WTC11 (cell line): Measurements from ENCODE around the gene ABCA1. TPM values are rescaled to one million over a fixed set of nuclear protein-coding genes. Genes with fewer than 3 reads are reported as not detected.

ENCODE experiments used
- ATAC-seq: fragments of 200-7000 bp; cut with Tn5 transposase; 2 replicates; pipeline ENCODE4 v1.10.0; 2021; ENCODE audit warnings: mild to moderate bottlenecking, moderate library complexity
- CTCF ChIA-PET: fragments of 300-600 bp; sonication (Branson Sonifier 250); formaldehyde crosslinking; loops from one replicate; lab custom pipeline; 2021; ENCODE audit warnings: antibody characterized with exemption; lab: Charles Lee
- POLR2A ChIA-PET: fragments of 350-600 bp; sonication (Branson Sonifier 250); formaldehyde crosslinking; loops from one replicate; lab custom pipeline; 2021; ENCODE audit warnings: antibody characterized with exemption; lab: Charles Lee
- DNase-seq: peaks from one replicate; pipeline ENCODE4 v3.0.0; 2021; ENCODE audit warnings: low spot score
- H3K27ac Mint-ChIP-seq: 2 replicates; pipeline ENCODE4 v1.8.0; 2021; ENCODE audit warnings: mixed read lengths
- H3K27me3 Mint-ChIP-seq: 2 replicates; pipeline ENCODE4 v1.8.0; 2021; ENCODE audit warnings: low read depth, mild to moderate bottlenecking, moderate library complexity, mixed read lengths
- H3K36me3 Mint-ChIP-seq: 2 replicates; pipeline ENCODE4 v1.8.0; 2021; ENCODE audit warnings: mixed read lengths
- H3K4me1 Mint-ChIP-seq: 2 replicates; pipeline ENCODE4 v1.8.0; 2022; ENCODE audit warnings: mixed read lengths
- H3K4me3 Mint-ChIP-seq: 2 replicates; pipeline ENCODE4 v1.8.0; 2021; ENCODE audit warnings: mild to moderate bottlenecking, moderate library complexity, mixed read lengths
- H3K9me3 Mint-ChIP-seq: 2 replicates; pipeline ENCODE4 v1.8.0; 2021; ENCODE audit warnings: mixed read lengths
- ARID4B ChIP-seq: sonication (generic); formaldehyde crosslinking; IDR thresholded peaks from 2 replicates; pipeline ENCODE4 v1.8.0; 2023; ENCODE audit warnings: missing genetic modification reagents, mild to moderate bottlenecking, borderline replicate concordance
- ATF2 ChIP-seq: sonication (generic); formaldehyde crosslinking; IDR thresholded peaks from 2 replicates; pipeline ENCODE4 v1.8.1; 2022; ENCODE audit warnings: low read depth, missing genetic modification reagents, borderline replicate concordance
- ELF4 ChIP-seq: sonication (generic); formaldehyde crosslinking; IDR thresholded peaks from 2 replicates; pipeline ENCODE4 v1.8.1; 2022; ENCODE audit warnings: low read depth, mild to moderate bottlenecking, moderate library complexity, missing genetic modification reagents
- ERG ChIP-seq: fragments of 250-450 bp; sonication (Bioruptor Pico); IDR thresholded peaks from 2 replicates; pipeline ENCODE4 v1.8.0; 2021; ENCODE audit warnings: mild to moderate bottlenecking
- FOXK1 ChIP-seq: sonication (generic); formaldehyde crosslinking; IDR thresholded peaks from 2 replicates; pipeline ENCODE4 v1.8.0; 2022; ENCODE audit warnings: mild to moderate bottlenecking, moderate library complexity, missing genetic modification reagents
- FOXP1 ChIP-seq: sonication (generic); formaldehyde crosslinking; IDR thresholded peaks from 2 replicates; pipeline ENCODE4 v1.8.0; 2022; ENCODE audit warnings: missing genetic modification reagents, mild to moderate bottlenecking, moderate library complexity, borderline replicate concordance
- HMGA2 ChIP-seq: fragments of 250-450 bp; sonication (Bioruptor Pico); IDR thresholded peaks from 2 replicates; pipeline ENCODE4 v1.4.0; 2021; ENCODE audit warnings: mild to moderate bottlenecking, moderate library complexity
- HMGXB4 ChIP-seq: sonication (generic); formaldehyde crosslinking; IDR thresholded peaks from 2 replicates; pipeline ENCODE4 v1.8.1; 2023; ENCODE audit warnings: mild to moderate bottlenecking, moderate library complexity, missing genetic modification reagents
- SP1 ChIP-seq: sonication (generic); formaldehyde crosslinking; conservative IDR thresholded peaks from 2 replicates; pipeline ENCODE4 v1.8.1; 2022; ENCODE audit warnings: missing genetic modification reagents
- TCF7 ChIP-seq: sonication (generic); formaldehyde crosslinking; IDR thresholded peaks from 2 replicates; pipeline ENCODE4 v1.8.0; 2022; ENCODE audit warnings: mild to moderate bottlenecking, low read depth, missing genetic modification reagents, moderate library complexity
- TEAD4 ChIP-seq: sonication (generic); formaldehyde crosslinking; IDR thresholded peaks from 2 replicates; pipeline ENCODE4 v1.8.0; 2022; ENCODE audit warnings: mild to moderate bottlenecking, missing genetic modification reagents
- TP53 ChIP-seq: sonication (generic); formaldehyde crosslinking; IDR thresholded peaks from 2 replicates; pipeline ENCODE4 v1.8.1; 2023; ENCODE audit warnings: mild to moderate bottlenecking, missing genetic modification reagents
- ZNF138 ChIP-seq: sonication (generic); formaldehyde crosslinking; conservative IDR thresholded peaks from 2 replicates; pipeline ENCODE4 v1.8.1; 2022; ENCODE audit warnings: mild to moderate bottlenecking, moderate library complexity, missing genetic modification reagents
- ZNF423 ChIP-seq: fragments of 250-450 bp; sonication (Bioruptor Pico); IDR thresholded peaks from 2 replicates; pipeline ENCODE4 v2.1.2; 2022; ENCODE audit warnings: mild to moderate bottlenecking, moderate library complexity
- ZSCAN18 ChIP-seq: fragments of 250-450 bp; sonication (Bioruptor Pico); IDR thresholded peaks from 2 replicates; pipeline ENCODE4 v2.1.2; 2022; ENCODE audit warnings: mild to moderate bottlenecking, moderate library complexity
- total RNA-seq: library from RNA; stranded (reverse); gene quantifications from 3 replicates; pipeline ENCODE4 v1.2.3, GENCODE V29; 2021
- TF ChIP-seq, protein P1 (sequence below): sonication (generic); formaldehyde crosslinking; IDR thresholded peaks from 2 replicates; pipeline ENCODE4 v1.8.0; 2022; ENCODE audit warnings: mild to moderate bottlenecking, missing genetic modification reagents
- TF ChIP-seq, protein P2 (sequence below): sonication (generic); formaldehyde crosslinking; conservative IDR thresholded peaks from 2 replicates; pipeline ENCODE4 v1.8.1; 2022; ENCODE audit warnings: mild to moderate bottlenecking, missing genetic modification reagents
- TF ChIP-seq, protein P3 (sequence below): sonication (generic); formaldehyde crosslinking; IDR thresholded peaks from 2 replicates; pipeline ENCODE4 v1.8.1; 2022; ENCODE audit warnings: missing genetic modification reagents, borderline replicate concordance

The ABCA1 gene
- total RNA-seq, 1 experiment from 2014 or later, result 7.8 TPM

DNA sequence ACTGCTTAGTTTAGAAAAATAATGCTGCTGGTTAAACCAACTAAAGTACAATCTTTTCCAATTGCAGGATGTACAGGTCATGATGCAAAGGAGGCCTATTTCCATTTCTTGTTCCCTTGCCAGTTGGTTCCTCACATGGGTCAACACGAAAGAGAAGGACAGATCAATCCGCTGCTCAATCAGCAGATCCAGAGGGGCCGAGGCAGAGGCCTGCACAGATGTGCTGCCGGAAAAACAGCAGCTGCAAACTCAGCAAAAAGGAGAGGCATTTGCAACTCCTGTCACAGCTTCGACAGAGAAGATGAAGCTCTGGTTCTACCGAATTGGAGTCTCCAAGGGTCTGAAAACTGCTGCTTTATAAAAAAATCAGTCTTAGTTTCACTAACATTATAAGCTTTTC is 94.3 kb downstream of the ABCA1 start:
- CTCF ChIA-PET, result no interaction called here
- ATAC-seq, result no peak
- H3K4me1 Mint-ChIP-seq, result peaks cover 9% of the 10 kb centered on the region

GRCh38 chr9:104831681-104832080 is 96.3 kb downstream of the ABCA1 start:
- Mint-ChIP-seq H3K4me3 (no peak overlapping the region), H3K4me1 (peaks cover 7% of the 10 kb centered on the region), H3K9me3 (no peaks in the 10 kb centered on the region), H3K27me3 (no peaks in the 10 kb centered on the region), H3K27ac (no peak overlapping the region), H3K36me3 (peaks cover 4% of the 10 kb centered on the region; the same call in 1 of the 2 replicates)
- ChIA-PET CTCF (interaction anchor here (0.6 kb wide), 1 partner anchor 32 kb away, joined by 3 read pairs; no protein-coding TSS in a partner anchor), POLR2A (no interaction called here)
- TF ChIP-seq ZSCAN18 (CRISPR knock-in tag) (no peak), SP1 (CRISPR knock-in tag) (no peak)
- TF ChIP-seq, protein P1, sequence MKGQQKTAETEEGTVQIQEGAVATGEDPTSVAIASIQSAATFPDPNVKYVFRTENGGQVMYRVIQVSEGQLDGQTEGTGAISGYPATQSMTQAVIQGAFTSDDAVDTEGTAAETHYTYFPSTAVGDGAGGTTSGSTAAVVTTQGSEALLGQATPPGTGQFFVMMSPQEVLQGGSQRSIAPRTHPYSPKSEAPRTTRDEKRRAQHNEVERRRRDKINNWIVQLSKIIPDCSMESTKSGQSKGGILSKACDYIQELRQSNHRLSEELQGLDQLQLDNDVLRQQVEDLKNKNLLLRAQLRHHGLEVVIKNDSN (CRISPR knock-in tag), result no peak
- TF ChIP-seq, protein P2, sequence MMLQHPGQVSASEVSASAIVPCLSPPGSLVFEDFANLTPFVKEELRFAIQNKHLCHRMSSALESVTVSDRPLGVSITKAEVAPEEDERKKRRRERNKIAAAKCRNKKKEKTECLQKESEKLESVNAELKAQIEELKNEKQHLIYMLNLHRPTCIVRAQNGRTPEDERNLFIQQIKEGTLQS (CRISPR knock-in tag), result no peak
- ATAC-seq (no peak), DNase-seq (no peak)

More for the DNA sequence above, 94.3 kb downstream of the ABCA1 start:
- no peak for DNase-seq
- TF ChIP-seq ATF2 (CRISPR knock-in tag), result no peak
- TF ChIP-seq, protein P3, sequence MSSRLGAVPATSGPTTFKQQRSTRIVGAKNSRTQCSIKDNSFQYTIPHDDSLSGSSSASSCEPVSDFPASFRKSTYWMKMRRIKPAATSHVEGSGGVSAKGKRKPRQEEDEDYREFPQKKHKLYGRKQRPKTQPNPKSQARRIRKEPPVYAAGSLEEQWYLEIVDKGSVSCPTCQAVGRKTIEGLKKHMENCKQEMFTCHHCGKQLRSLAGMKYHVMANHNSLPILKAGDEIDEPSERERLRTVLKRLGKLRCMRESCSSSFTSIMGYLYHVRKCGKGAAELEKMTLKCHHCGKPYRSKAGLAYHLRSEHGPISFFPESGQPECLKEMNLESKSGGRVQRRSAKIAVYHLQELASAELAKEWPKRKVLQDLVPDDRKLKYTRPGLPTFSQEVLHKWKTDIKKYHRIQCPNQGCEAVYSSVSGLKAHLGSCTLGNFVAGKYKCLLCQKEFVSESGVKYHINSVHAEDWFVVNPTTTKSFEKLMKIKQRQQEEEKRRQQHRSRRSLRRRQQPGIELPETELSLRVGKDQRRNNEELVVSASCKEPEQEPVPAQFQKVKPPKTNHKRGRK (CRISPR knock-in tag), result no peak
- TF ChIP-seq TP53 (CRISPR knock-in tag), result no peak
- TF ChIP-seq ZNF423, result no peak
- no peak for TF ChIP-seq FOXP1 (CRISPR knock-in tag)
- no peak for TF ChIP-seq TEAD4
- TF ChIP-seq HMGXB4 (CRISPR knock-in tag), result no peak
- TF ChIP-seq ELF4 (CRISPR knock-in tag), result no peak
- no peak for TF ChIP-seq HMGA2 (CRISPR knock-in tag)
- POLR2A ChIA-PET, result no interaction called here
- Mint-ChIP-seq H3K27ac (no peak overlapping the region), H3K4me3 (no peak overlapping the region), H3K27me3 (no peaks in the 10 kb centered on the region), H3K9me3 (no peaks in the 10 kb centered on the region), H3K36me3 (peaks cover 4% of the 10 kb centered on the region; the same call in 1 of the 2 replicates)

GRCh38 chr9:104826911-104827310 is 101.0 kb downstream of the ABCA1 start:
- H3K27ac Mint-ChIP-seq, result no peak overlapping the region
- no peak for DNase-seq
- H3K27me3 Mint-ChIP-seq, result no peaks in the 10 kb centered on the region
- H3K36me3 Mint-ChIP-seq, result peaks cover 4% of the 10 kb centered on the region; the same call in 1 of the 2 replicates
- ATAC-seq, result no peak
- TF ChIP-seq TCF7 (CRISPR knock-in tag) (no peak), ELF4 (CRISPR knock-in tag) (no peak), ERG (no peak), FOXK1 (CRISPR knock-in tag) (no peak), ARID4B (no peak), ZNF138 (CRISPR knock-in tag) (no peak)
- H3K4me1 Mint-ChIP-seq, result no peaks in the 10 kb centered on the region
- POLR2A ChIA-PET, result no interaction called here
- no peaks in the 10 kb centered on the region for H3K9me3 Mint-ChIP-seq
- H3K4me3 Mint-ChIP-seq, result no peak overlapping the region
- CTCF ChIA-PET, result no interaction called here
